Nephron progenitor cell (in vitro differentiated cells): ENCODE measurements around the gene ARHGAP35.

Experiments used
- DNase-seq: peaks from one replicate; pipeline ENCODE4 v3.0.0; 2021
- H3K27ac Mint-ChIP-seq: 2 replicates; pipeline ENCODE4 v1.8.0; 2021; ENCODE audit warnings: mild to moderate bottlenecking, moderate library complexity, mixed read lengths
- H3K27me3 Mint-ChIP-seq: 2 replicates; pipeline ENCODE4 v1.8.0; 2021; ENCODE audit warnings: mild to moderate bottlenecking, low read depth, mixed read lengths; ENCODE audit not compliant: poor library complexity
- H3K36me3 Mint-ChIP-seq: 2 replicates; pipeline ENCODE4 v1.8.0; 2021; ENCODE audit warnings: low read depth, mixed read lengths
- H3K4me1 Mint-ChIP-seq: 2 replicates; pipeline ENCODE4 v1.8.0; 2021; ENCODE audit warnings: mixed read lengths
- H3K4me3 Mint-ChIP-seq: 2 replicates; pipeline ENCODE4 v1.8.0; 2021; ENCODE audit warnings: mild to moderate bottlenecking, moderate library complexity, mixed read lengths
- H3K9me3 Mint-ChIP-seq: 2 replicates; pipeline ENCODE4 v1.8.0; 2021; ENCODE audit warnings: mild to moderate bottlenecking, moderate library complexity, mixed read lengths
- CTCF ChIP-seq: fragments of 200-600 bp; sonication (generic); IDR thresholded peaks from 2 replicates; pipeline ENCODE4 v1.5.0; 2021; ENCODE audit warnings: antibody characterized with exemption

The ARHGAP35 gene

GRCh38 chr19:46896076-46896794, 35.4 kb downstream of the ARHGAP35 start:
- Mint-ChIP-seq H3K27ac (peak overlapping the region; percentile 36), H3K4me1 (peaks cover 37% of the 10 kb centered on the region), H3K4me3 (no peak overlapping the region), H3K27me3 (no peaks in the 10 kb centered on the region), H3K36me3 (peaks cover 26% of the 10 kb centered on the region), H3K9me3 (no peaks in the 10 kb centered on the region)
- no peak for DNase-seq
- TF ChIP-seq CTCF, result no peak

GRCh38 chr19:46898731-46899130, 37.9 kb downstream of the ARHGAP35 start:
- DNase-seq, result no peak
- Mint-ChIP-seq H3K4me3 (no peak overlapping the region), H3K4me1 (peaks cover 45% of the 10 kb centered on the region), H3K27me3 (no peaks in the 10 kb centered on the region), H3K36me3 (peaks cover 21% of the 10 kb centered on the region), H3K27ac (no peak overlapping the region), H3K9me3 (no peaks in the 10 kb centered on the region)
- TF ChIP-seq CTCF, result no peak

GRCh38 chr19:46900341-46900740, 39.5 kb downstream of the ARHGAP35 start:
- no peak overlapping the region for H3K27ac Mint-ChIP-seq
- TF ChIP-seq CTCF, result no peak
- H3K27me3 Mint-ChIP-seq, result no peaks in the 10 kb centered on the region
- no peaks in the 10 kb centered on the region for H3K9me3 Mint-ChIP-seq
- H3K36me3 Mint-ChIP-seq, result peaks cover 9% of the 10 kb centered on the region
- H3K4me1 Mint-ChIP-seq, result peaks cover 55% of the 10 kb centered on the region
- DNase-seq, result no peak
- no peak overlapping the region for H3K4me3 Mint-ChIP-seq

- H3K4me3 Mint-ChIP-seq, result no peak overlapping the region
- no peak for DNase-seq
- H3K36me3 Mint-ChIP-seq, result peaks cover 5% of the 10 kb centered on the region
- no peaks in the 10 kb centered on the region for H3K9me3 Mint-ChIP-seq
- no peak for TF ChIP-seq CTCF
- H3K4me1 Mint-ChIP-seq, result peaks cover 55% of the 10 kb centered on the region
- no peaks in the 10 kb centered on the region for H3K27me3 Mint-ChIP-seq
- H3K27ac Mint-ChIP-seq, result no peak overlapping the region
Measured at GRCh38 chr19:46901701-46902401, 41.1 kb downstream of the ARHGAP35 start.

- Mint-ChIP-seq H3K4me3 (no peak overlapping the region), H3K27me3 (no peaks in the 10 kb centered on the region), H3K4me1 (peaks cover 55% of the 10 kb centered on the region), H3K36me3 (peaks cover 5% of the 10 kb centered on the region), H3K9me3 (no peaks in the 10 kb centered on the region), H3K27ac (no peak overlapping the region)
- TF ChIP-seq CTCF, result no peak
- no peak for DNase-seq
Measured at GRCh38 chr19:46902402-46902766, 41.6 kb downstream of the ARHGAP35 start.

- H3K27ac Mint-ChIP-seq, result peak overlapping the region; percentile 91
- no peak overlapping the region for H3K4me3 Mint-ChIP-seq
- no peak for TF ChIP-seq CTCF
- H3K27me3 Mint-ChIP-seq, result no peaks in the 10 kb centered on the region
- no peaks in the 10 kb centered on the region for H3K9me3 Mint-ChIP-seq
- H3K36me3 Mint-ChIP-seq, result peaks cover 5% of the 10 kb centered on the region
- DNase-seq, result no peak
- peaks cover 52% of the 10 kb centered on the region for H3K4me1 Mint-ChIP-seq
Measured at GRCh38 chr19:46903458-46903857, 42.7 kb downstream of the ARHGAP35 start.
